ENCODE results near the gene PIK3R3.

The PIK3R3 gene

GRCh38 chr1:46153732-46154131 is 21.3 kb upstream of the PIK3R3 start:
- no peak for DNase-seq

GRCh38 chr1:46153228-46153627 is 20.8 kb upstream of the PIK3R3 start:
- no peak for DNase-seq

GRCh38 chr1:46152016-46152415 is 19.6 kb upstream of the PIK3R3 start:
- no peak for DNase-seq

GRCh38 chr1:46150085-46150484 is 17.7 kb upstream of the PIK3R3 start:
- DNase-seq, result no peak

- no peak for DNase-seq
Measured at GRCh38 chr1:46148318-46148717, 15.9 kb upstream of the PIK3R3 start.

- no peak for DNase-seq
Measured at GRCh38 chr1:46137916-46138315, 5.5 kb upstream of the PIK3R3 start.

- DNase-seq, result no peak
Measured at GRCh38 chr1:46136711-46137110, 4.3 kb upstream of the PIK3R3 start.

- DNase-seq, result no peak
Measured at GRCh38 chr1:46134660-46135331, 2.4 kb upstream of the PIK3R3 start.

- no peak for DNase-seq
Measured at GRCh38 chr1:46133781-46134350, 1.4 kb upstream of the PIK3R3 start.

- DNase-seq, result no peak
Measured at GRCh38 chr1:46133181-46133658, 791 bp upstream of the PIK3R3 start.

GRCh38 chr1:46131712-46132528 is 509 bp downstream of the PIK3R3 start:
- DNase-seq, result peak; percentile 18

GRCh38 chr1:46131093-46131492 is 1.3 kb downstream of the PIK3R3 start:
- no peak for DNase-seq

- DNase-seq, result no peak
Measured at GRCh38 chr1:46130606-46131005, 1.8 kb downstream of the PIK3R3 start.

GRCh38 chr1:46130121-46130520 is 2.3 kb downstream of the PIK3R3 start:
- no peak for DNase-seq

GRCh38 chr1:46128344-46128743 is 4.1 kb downstream of the PIK3R3 start:
- DNase-seq, result no peak

GRCh38 chr1:46118856-46119255 is 13.6 kb downstream of the PIK3R3 start:
- DNase-seq, result no peak

- DNase-seq, result no peak
Measured at GRCh38 chr1:46117810-46118494, 14.5 kb downstream of the PIK3R3 start.

- no peak for DNase-seq
Measured at GRCh38 chr1:46114925-46115603, 17.4 kb downstream of the PIK3R3 start.

- no peak for DNase-seq
Measured at GRCh38 chr1:46113948-46114347, 18.5 kb downstream of the PIK3R3 start.

GRCh38 chr1:46112108-46112507 is 20.3 kb downstream of the PIK3R3 start:
- no peak for DNase-seq

- DNase-seq, result no peak
Measured at GRCh38 chr1:46110521-46110920, 21.9 kb downstream of the PIK3R3 start.

GRCh38 chr1:46102769-46103476 is 29.5 kb downstream of the PIK3R3 start:
- no peak for DNase-seq
